ENCODE data around the gene NKX6-1. TPM values are rescaled to one million over a fixed set of nuclear protein-coding genes. Genes with fewer than 3 reads are reported as not detected.
A peak's percentile ranks its signal among the peaks of the same experiment; 100 is the strongest.

The NKX6-1 gene
- total RNA-seq, 1 experiment from 2014 or later: 0.86 TPM

GRCh38 chr4:84479663-84480062, 19.4 kb downstream of the NKX6-1 start:
- DNase-seq (ENCODE audit: low read depth): no peak

- no peak for DNase-seq (ENCODE audit: low read depth)
These were observed 21.4 kb downstream of the NKX6-1 start for GRCh38 chr4:84477738-84478137.

- DNase-seq (ENCODE audit: low read depth): no peak
These were observed 25.0 kb downstream of the NKX6-1 start for GRCh38 chr4:84474107-84474506.

GRCh38 chr4:84472154-84472553, 26.9 kb downstream of the NKX6-1 start:
- no peak for DNase-seq (ENCODE audit: low read depth)

GRCh38 chr4:84470204-84470785, 28.8 kb downstream of the NKX6-1 start:
- peak; percentile 4 for DNase-seq (ENCODE audit: low read depth)

- no peak for DNase-seq (ENCODE audit: low read depth)
These were observed 31.5 kb downstream of the NKX6-1 start for GRCh38 chr4:84467601-84468000.

- no peak for DNase-seq (ENCODE audit: low read depth)
These were observed 39.3 kb downstream of the NKX6-1 start for GRCh38 chr4:84459783-84460182.

GRCh38 chr4:84456157-84456556, 42.9 kb downstream of the NKX6-1 start:
- DNase-seq (ENCODE audit: low read depth): no peak

- DNase-seq (ENCODE audit: low read depth): no peak
These were observed 43.4 kb downstream of the NKX6-1 start for GRCh38 chr4:84455697-84456096.

- DNase-seq (ENCODE audit: low read depth): peak; percentile 9
These were observed 47.5 kb downstream of the NKX6-1 start for GRCh38 chr4:84451546-84451945.

GRCh38 chr4:84443523-84443922, 55.6 kb downstream of the NKX6-1 start:
- DNase-seq (ENCODE audit: low read depth): no peak

GRCh38 chr4:84442778-84443177, 56.3 kb downstream of the NKX6-1 start:
- DNase-seq (ENCODE audit: low read depth): no peak

Other genes with a start within 250 kb of the NKX6-1 start
- gene CDS1, start 83.8 kb upstream of the NKX6-1 start, total RNA-seq (2014; rRNA removed): 0.17 and 0.38 TPM in 2 replicates